Uterus (tissue), 2 donors: ENCODE results near the gene GRIN2D.

Source experiments
- CTCF ChIP-seq, 4 experiments: fragments of 200-600 bp in 2 of 4; fragments of 450-650 bp in 2 of 4; sonication (generic) in 2 of 4; IDR thresholded peaks; one replicate each; pipeline ENCODE4 v1.5.1; 2016 to 2019; ENCODE audit warnings: antibody characterized with exemption in 4 of 4, mild to moderate bottlenecking in 2 of 4, moderate library complexity in 1 of 4
- POLR2A ChIP-seq, 2 donors: fragments of 450-650 bp; IDR thresholded peaks; one replicate each; pipeline ENCODE4 v1.6.1; 2016; ENCODE audit warnings: antibody characterized with exemption in 2 of 2, mild to moderate bottlenecking in 1 of 2, moderate library complexity in 1 of 2

- TF ChIP-seq POLR2A (IDR thresholded peaks at IDR 0.05) (no peak), CTCF (IDR thresholded peaks at IDR 0.05) (no peak)
These were observed 20.6 kb upstream of the GRIN2D start for GRCh38 chr19:48372904-48373303.
